HG02938 (cell line): ENCODE results near the gene ADGRD2.

Source experiments
- ATAC-seq: cut with Tn5 transposase; IDR thresholded peaks from one replicate; pipeline ENCODE4 v1.9.1; 2021; ENCODE audit warnings: mild to moderate bottlenecking, moderate library complexity; ENCODE audit not compliant: unreplicated experiment

The ADGRD2 gene

DNA sequence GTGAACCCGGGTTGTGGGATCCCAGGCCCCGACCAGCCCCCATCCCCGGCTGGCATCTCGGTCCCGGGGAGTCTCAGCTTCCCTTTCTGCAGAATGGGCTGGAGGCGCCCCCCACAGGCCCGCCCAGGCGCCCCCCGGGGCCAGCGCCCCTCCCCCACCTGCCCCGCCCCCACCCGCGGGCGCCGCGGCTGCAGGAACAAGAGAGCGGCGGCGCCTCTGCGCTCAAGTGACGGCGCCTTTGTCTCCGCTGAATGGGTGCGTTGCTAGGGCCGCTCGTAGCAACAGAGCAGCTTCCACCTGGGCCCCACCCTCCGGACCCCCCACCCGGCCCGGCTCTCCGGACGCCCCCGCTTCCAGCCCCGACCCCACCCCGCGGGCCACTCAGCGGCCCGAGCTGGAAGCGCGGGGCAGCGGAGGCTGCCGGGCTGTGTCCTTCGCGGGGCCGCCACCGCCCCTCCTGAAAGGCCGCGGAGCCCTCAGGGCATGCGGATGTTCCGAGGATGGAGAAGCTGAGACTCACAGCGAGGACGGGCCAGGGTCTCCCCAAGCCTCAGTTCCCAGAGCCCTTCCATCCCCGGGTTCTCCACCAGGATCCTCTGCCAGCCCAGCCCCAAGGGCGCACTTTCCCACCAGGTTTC lies 27.5 kb downstream of the ADGRD2 start:
- ATAC-seq, result no peak

DNA sequence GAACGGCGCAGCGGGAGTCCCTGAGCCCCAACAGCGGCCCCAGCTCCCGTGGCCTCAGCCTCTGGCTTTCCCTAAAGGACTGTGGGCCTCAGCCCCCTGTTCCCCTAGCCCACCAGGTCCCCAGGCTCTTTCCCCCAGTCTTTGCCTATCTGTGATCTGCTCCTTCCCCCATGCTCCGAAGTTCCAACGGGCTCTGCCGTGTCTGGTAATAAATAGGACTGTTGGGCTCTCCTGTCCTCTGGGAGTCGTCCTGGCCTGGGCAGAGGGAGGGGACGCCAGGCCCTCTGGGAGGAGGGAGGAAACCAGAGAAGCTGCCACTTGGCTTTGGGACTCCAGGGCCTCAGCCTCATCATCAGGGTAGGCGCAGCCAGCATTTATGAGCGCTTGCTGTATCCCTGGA lies 28.1 kb downstream of the ADGRD2 start:
- ATAC-seq, result no peak

DNA sequence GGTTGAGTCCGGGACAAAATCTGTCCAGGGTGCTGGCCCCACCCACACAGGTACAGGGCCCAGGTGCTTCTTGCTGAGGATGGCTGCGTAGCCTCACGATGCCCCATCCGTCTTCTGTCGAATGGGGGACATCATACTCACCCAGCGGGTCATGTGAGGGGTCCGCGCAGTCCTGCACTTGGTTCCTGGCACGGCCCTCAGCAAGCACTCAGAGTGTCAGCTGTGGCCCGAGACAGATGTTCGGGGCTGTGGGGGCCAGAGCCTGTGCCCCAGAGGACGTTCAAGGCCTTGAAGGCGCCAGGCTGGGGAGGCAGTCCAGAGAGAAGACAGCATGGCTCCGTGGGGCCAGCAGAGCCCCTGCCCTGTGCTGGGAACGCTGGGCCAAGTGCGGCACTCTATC lies 29.1 kb downstream of the ADGRD2 start:
- ATAC-seq, result no peak

DNA sequence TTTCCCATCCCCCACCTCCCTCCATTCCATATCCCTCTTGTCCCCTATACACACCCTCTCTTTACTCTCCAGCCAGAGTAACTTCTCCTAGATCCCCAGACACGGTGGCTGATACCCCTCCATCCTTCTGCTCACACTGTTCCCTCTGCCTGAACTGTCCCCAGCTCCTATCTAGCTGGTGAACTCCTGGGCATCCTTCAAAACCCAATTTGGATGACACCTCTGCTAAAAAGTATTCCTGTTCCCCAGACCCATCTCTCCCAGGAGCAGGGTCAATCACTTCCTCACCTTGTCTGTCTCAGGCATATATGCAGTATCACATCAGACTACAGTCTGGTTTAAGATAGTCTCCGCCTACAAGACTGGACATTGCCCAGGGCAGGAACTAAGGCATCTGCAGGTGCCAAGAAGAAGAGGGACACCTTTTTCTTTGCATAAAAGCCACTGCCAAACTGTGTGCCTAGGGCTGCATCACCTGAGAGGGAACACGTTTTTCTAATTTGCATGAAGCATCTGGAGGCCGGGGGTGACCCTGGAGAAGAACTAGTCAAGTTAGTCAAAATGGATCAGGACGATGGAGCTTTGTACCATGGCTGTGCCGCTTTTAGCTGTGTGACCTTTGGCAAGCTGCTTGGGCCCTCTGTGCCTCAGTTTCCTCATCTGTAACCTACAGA lies 29.8 kb downstream of the ADGRD2 start:
- ATAC-seq, result no peak

DNA sequence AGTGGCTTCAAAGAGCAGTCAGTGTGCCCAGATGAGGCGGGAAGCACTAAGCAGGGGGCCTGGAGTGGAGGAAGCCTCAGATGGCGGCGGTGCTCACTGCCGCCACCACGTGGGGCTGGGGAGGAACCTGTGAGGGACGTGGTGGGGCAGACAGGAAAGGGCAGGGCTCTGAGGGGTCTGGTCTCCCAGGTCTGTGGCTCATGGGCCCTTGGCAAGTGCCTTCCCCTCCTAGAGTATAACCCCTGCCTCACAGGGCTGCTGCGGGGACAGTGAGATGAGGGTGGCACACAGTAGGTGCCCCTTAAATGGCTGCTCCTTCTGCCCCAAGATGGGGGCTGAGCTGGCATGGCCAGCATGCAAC lies 30.4 kb downstream of the ADGRD2 start:
- no peak for ATAC-seq

DNA sequence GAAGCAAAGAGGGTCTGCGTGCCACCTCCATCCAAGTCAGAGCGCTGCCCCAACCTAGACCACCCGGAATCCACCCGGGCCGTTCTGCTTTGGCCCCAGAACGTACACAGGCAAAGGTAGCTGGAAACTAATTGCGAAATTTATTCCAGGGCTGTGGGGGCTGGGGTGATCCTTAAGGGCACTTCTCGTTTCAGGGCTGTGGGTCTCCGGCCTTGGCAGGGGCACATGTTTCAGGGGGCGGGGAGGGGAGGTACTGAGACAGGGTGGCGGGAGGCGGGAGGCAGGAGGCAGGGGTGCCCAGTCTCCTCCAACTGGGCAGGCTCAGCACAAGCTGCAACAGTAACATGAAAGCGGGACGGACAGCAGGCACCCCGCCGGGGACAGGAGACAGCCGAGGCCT lies 30.9 kb downstream of the ADGRD2 start:
- no peak for ATAC-seq

DNA sequence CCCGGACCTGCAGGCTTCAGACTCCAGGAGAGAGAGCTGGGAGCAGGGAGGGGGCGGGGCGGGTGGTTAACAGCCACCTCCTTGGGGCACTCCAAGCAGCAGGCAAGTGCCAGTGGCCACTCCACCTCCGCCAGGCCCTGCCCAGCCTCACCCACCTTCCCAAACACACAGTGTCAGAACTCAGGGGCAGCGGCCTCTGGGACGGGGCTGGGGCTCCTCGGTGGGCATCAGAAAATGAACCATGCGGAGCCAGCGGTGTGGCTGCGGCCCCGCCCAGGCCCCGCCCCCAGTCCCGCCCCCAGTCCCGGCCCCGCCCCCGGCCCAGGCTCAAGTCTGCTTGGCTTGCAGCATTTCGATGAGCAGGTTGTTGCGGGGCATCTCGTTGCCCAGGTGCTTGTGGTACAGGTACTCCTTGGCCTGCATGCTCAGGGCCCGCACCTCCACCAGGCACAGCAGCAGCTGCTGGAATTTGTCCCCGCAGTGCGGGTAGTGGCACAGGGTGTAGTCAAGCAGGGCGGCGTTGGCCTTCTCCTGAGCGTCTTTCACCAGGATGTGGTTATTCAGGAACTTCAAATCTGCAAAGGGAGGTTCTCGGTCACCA lies 32.3 kb downstream of the ADGRD2 start:
- ATAC-seq, result no peak

DNA sequence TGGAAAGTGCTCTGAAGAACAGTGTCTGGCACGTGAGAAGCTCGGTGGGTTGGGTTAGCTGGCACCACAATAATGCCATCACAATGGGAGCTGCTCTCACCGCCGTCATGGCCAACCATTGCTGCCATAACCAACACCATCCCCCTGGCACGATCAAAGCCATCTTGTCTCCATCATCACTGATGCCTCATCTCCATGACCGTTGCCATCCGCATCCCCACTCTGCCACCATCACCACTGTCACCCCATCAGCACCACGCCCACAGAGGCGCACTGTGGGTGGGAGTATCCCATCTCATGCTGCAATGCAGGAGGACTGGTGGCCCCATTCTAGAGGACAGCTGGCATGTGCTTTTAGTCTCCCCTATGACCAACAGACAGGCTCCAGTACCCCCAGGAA lies 33.2 kb downstream of the ADGRD2 start:
- no peak for ATAC-seq

DNA sequence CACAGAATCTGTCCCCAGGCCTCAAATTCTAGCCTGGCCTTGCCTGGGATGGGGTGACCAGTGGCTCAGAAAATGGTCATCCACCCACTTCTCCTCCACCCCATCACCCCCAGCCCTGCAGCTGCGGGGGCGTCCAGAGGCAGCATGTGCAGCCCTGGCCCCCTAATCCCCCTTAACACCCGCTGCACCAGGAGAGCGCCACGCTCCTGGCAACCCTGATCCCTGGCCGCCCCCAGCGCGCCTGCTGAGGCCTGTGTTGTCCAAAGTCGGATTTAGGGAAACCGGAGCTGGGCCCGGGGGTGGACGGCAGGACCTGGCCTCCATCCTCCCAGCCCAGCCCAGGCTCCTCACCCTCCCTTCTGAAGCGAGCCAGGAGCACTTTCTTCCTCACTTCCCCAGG lies 35.0 kb downstream of the ADGRD2 start:
- ATAC-seq, result no peak

DNA sequence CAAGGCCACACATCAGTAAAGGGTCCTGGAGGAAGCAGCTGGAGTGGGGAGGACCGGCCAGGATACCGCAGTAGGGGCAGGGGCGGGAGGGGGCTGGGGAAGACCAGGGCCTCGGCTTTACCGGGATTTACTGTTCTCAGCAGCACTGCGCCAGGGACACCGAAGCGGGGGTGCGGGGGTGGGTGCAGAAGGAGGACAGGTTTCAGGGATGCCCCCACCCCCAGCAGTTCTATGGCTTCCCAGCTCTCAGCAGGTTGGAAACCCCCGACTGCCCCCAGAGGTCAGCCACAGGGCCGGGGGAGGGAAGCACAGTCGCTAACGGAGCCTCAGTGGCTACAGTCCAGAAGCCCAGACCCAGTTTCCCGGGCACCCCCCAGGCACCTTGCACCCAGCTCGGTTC lies 35.7 kb downstream of the ADGRD2 start:
- no peak for ATAC-seq

DNA sequence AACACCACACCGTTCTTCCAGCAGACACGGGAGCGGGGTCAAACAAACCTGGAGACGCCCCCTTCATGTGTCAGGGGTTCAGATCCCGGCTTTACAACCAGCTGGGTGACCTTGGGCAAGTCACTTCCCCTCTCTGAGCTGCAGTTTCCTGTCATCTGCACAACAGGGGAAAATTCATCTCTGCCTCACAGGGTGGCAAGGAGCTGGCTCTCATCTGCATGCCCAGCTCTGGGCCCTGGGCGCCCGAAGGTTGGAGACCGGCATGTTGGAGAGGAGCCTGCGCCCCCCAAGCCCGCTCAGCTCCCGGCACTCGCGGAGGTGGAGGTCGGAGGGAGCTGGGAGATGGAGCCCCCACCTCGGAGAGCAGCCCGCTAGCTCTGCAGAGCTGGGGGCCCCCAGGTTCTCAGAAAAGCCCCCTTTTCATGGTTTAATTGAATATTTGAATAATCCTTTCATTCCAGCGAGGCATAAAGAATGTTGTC lies 36.6 kb downstream of the ADGRD2 start:
- ATAC-seq, result no peak

DNA sequence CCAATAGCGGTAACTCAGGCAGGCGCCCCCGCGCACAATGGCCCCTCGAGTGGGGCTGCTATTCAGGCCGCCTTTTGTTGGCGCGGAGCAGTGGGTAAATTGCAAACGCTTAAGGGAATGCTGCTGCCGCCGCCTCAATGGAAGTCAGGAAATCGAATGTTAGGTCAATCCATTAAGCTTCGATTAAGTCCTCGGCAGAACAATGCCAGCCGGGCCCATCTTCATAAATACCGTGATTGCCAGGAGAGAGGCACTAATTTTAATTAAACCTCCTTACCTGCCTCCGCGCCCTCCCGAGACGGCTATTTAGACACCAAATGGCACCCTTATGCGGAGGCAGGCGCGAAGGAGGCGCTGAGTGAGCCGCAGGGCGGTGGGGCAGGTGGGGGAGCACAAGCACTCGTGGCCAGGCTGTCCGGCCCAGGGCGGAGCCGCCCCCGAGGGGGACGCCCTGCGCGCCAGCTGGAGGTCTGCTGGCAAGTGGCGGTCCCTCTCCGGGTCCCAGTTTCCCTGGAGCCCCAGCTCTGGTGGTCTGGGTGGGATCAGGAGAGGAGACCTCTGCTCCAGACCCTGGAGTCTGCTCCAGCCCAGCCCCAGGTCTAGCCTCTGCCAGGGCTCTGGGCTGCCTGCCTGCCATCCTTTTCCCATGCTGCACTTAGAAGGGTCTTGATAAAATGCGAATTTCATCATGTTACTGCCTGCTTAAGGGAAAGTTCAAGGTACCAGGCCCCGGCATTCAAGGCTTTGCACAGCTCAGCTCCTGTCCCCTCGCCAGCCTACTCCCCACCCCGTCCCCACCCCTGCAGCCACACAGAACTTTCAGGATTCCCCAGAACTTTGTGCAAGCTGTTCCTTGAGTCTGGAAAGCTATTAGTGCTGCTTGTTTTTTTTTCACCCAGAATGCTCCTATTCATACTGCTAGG lies 37.3 kb downstream of the ADGRD2 start:
- ATAC-seq, result no peak

DNA sequence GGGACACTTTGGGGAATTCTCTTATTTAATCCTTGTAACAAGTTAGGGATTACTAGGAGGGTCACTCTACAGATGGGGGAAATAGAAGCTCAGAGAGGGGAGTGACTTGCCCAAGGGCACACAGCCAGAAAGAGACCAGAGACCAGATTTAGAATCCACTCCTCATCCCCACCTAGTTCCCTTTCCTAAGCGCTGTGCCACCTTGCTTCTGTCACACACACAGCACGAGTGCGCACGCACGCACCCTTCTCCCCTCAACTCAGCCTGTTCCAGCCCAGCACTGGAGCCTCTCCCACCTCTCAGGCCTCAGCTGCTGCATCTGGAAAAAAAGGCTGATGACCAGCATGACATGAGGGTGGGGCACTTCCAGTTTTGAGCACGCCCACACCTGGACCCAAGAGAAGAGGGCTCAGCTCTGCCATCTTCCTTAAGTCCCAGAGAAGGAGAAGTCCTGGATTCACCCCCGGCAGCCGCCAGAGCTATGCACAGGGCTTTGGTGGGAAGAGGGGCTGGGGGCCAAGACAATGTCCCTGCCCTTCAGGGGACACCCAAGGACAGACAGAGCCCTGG lies 38.5 kb downstream of the ADGRD2 start:
- no peak for ATAC-seq

DNA sequence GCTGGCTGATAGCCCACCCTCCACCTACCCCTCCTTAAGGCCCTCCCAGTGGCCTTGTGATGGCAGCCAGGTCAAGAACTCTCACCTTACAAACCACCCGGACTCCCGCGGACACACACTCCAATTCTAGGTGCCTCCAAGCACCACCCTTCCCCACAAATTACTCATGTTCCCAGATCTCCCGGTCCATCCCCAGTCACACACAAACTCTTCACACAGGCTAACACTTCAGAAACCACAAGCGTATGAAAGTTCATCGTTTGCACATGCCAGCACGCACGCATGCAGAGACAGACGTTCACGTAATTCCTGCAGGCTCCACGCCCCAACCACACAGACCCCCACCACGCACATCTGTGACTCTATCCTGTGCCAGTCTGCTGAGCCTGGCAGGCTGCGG lies 39.0 kb downstream of the ADGRD2 start:
- ATAC-seq, result no peak

DNA sequence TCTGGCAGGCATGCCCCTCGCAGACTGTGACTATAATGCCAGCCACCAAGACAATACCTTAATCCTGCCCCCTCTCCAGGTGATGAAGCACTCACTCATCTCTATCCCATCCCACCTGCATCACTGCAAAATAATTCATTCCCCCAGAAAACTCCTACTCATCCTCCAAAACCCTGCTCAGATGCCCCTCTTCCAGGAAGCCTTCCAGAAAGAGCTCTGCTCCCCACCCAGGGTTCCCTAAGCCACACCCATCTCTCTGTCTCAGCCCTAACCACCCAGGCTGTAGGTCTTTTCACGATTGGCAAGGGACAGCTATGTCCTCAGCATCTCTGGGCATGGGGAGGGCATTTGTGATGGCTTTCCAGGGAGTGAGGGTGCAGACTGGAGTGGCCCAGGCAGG lies 39.8 kb downstream of the ADGRD2 start:
- no peak for ATAC-seq

DNA sequence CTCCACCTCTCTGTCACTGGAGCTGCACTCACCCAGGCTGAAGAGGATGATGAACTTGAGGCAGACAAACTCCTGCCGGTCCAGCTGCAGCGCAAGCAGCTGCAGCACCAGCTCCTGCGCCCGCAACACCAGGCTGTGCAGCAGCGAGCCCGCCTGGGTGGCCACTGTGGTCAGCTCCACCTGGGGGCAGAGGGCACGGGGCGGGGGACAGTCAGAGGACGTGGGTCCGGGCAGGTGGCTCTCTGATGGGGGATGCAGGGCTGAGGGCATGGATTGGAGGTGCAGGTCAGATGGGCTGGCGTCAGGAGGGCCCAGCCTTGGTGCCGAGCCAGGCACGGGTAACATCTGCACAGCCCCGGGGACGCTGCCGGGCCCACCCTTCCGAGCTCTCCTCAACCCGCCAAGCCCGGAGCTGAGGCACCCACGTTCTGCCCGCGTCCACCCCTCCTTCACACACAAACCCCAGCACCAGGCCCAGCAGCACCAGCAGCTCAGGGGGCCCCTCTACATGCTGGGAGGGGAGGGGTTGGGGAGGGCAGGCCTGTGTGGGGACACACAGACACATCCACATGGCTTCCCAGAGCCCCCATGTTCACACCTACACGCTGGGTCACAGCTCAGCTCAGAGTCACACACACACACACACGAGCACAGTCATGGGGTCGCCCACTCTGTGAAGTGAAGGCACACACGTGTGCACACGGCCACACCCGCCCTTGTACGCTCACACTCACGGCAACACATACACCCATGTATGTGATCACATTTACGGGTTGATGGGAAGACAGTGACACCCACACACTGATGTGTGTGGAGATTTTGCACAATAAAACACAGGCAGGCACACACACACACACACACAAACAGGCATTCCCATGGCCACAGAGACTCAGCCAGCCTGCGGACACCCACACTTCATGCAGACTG lies 41.1 kb downstream of the ADGRD2 start:
- no peak for ATAC-seq

DNA sequence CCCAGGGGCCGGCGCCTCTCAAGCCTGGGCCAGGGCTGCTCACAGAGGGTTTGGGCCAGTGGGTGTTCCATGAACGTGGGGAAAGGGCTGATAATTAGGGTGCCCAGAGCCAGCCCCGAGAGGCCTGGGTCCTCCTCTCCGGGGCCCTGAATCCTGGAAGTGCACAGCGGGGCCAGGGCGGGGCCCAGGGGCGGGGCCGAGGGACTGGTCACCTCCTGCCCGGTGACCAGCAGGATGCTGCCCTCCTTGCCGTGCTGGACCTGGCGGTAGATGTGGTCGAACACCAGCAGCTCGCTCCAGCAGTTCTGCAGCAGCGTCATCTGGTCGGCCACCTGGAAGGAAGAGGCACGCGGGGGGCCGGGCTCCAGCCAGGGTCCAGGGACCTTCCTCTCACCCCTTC lies 42.6 kb downstream of the ADGRD2 start:
- no peak for ATAC-seq

DNA sequence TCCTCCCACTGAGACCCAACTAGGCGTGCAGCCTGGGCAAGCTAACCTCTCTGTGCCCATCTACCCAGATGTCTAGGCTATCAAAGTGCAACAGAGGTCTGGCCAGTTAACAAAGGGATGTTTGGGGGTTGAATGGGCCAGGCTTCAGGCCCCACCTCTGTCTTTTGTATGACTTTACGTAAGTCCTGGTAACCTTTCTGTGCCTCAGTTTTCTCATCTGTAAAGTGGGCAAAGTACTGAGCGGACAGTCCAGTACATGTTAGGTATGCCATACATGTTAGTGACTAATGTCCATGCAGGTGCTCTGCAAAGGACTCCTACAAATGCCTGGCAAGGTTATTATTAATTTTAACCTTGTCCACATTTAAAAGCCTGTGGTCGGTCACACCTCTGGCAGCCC lies 43.0 kb downstream of the ADGRD2 start:
- no peak for ATAC-seq

DNA sequence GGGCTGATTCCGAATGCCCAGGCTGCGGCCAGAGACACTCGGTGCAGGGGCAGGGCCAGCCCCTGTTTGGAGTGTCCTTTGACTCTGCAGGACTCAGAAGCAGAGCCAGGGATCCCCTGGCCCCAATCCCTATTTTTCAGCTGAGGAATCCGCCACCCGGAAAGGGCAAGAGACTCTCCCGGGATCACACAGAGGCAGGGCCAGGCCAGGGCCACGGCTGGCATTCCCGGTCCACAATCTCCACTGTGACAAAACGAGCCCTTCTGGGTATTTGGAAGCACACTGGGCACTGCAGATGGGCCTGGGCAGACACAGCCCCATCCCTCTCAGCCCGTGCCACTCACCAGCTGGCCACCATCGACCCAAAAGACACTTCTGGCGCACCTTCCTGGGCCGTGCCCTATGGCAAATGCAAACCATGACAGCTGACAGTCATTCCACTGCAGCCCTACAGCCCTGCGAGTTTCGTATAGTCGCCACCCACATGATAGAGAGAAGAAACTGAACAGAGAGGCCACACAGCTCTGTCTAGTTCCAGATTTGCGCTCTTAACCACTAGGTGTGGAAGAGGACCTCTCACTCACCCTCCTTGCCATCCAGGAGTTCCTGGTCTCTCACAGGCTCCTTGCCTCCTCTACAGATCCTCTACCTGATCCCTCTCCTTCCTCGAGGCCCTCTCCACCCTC lies 43.7 kb downstream of the ADGRD2 start:
- no peak for ATAC-seq
